Measurements from ENCODE around the gene ACACB.

Gene ACACB

GRCh38 chr12:109310247-109311125 lies 194.1 kb downstream of the ACACB start:
- in situ Hi-C loops (cut with MboI; ENCODE audit: low pct_unique_long_range_greater_than_20kb, low sequenced_read_pairs, unreplicated experiment) = no loop called here
- TF ChIP-seq CTCF (IDR thresholded peaks at IDR 0.05; ENCODE audit: extremely low read depth, insufficient read depth, missing control alignments) = no peak
- DNase-seq (ENCODE audit: low spot score) = peak; percentile 31

Measured in GM13977 (cell line).